Hematopoietic multipotent progenitor cell (in vitro differentiated cells): ENCODE results near the gene REM1. TPM values are rescaled to one million over a fixed set of nuclear protein-coding genes. Genes with fewer than 3 reads are reported as not detected.
"Not testable (repeated sequence)": the region's sequence is repeated elsewhere in the genome, so short reads cannot be mapped to it uniquely, and the experiment has no call there.

ENCODE experiments used
- DNase-seq, 3 donors: peaks; one replicate each; pipeline ENCODE4 v3.0.0-alpha.2; 2011 to 2015; ENCODE audit warnings: low read depth in 2 of 3, low spot score in 2 of 3
- total RNA-seq: library from RNA; depleted of rRNA; stranded (reverse); fragments of >200 nt; gene quantifications from one replicate; pipeline ENCODE4 v1.2.3, GENCODE V29; 2012

REM1 gene
- total RNA-seq, 1 donor: 0.27 TPM

DNA sequence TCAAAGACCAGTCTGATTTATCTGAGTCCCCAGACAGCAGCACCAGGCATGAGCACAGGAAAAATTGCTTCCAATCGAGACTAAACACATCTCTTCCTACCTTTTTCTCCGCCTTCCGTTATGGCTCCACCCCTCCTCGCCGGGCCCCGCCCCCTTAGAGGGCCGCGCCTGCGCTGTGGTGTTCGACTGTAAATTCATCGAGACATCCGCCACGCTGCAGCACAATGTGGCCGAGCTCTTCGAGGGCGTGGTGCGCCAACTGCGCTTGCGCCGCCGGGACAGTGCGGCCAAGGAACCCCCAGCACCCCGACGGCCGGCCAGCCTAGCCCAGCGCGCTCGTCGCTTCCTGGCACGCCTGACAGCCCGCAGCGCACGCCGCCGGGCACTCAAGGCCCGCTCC, 8.9 kb downstream of the REM1 start:
- peak in 1 of 3 donors; percentile 59 for DNase-seq

DNA sequence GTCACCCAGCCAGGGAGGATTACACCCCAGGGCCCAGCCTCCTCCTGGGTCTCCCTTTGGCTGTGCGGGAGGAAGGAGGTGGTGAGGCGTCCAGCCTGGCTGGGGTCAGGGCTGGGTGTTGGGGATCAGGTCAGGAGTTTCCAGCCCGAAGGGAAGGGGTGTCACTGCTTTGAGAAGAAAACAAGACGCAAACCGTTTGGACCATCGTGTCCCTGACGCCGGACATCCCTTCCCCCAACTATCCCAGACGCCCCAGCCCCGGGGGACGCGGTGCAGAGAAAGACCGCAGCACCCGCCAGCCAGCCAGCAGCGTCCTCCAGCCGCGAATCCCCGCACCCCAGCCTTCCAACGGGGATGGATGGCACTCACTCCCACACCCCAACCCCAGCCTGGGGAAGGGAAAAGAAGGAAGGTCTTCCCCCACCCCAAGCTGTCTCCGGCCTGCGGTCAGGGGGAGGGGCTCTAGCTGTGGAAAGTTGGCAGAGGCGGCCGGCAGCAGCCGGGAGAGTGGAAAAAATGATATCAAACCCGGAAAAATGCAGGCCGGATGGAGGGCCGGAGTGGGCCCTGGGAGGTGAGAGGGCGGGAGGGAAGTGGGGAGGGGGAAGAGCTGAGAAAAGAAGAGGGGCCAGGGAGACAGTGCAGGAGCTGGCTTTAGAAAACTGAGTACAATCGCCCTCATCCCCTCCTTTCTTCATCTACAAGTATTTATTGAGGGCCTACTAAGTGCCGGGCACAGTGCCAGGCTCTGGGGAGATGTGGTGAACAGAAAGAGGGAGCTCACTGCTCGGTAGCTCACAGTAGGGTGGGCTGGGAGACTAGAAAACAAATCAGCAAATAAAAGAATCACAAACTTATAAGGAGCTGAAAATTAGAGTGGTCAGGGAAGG, 10.6 kb downstream of the REM1 start:
- peak in 2 of 3 donors; percentile 28 to 52 for DNase-seq

DNA sequence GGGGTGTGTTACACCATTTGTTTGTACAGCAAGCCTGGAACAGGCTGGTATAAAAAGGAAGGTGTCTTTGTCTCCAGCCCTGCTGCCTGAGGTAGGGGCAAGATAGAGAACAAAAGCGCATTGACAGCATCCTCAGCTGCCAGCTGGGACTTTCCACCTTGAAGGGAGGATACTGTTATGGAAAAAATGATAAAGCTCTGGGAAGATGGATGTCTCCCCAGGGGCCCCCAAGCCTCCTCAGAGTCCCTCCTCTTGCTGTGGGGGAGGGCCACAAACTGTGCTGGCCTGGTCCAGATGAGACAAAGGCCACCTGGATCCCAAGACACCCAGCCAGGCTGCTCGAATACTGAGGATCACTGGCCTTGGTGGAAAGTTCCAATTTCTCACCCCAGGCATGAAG, 13.0 kb downstream of the REM1 start:
- DNase-seq: no peak

DNA sequence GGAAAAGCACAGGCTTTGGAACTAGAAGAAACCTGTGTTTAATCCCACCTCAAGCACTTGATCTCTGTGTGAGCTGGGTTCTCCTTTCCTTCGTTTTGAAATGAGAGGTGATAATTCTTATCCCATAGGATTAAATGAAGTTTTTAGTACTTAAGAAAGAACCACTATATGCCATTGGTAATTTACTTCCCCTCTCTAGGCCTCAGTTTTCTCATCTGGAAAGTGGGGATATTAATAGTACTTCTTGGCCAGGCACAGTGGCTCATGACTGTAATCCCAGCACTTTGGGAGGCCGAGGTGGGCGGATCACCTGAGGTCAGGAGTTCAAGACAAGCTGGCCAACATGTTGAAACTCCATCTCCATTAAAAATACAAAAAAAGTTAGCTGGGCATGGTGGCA, 14.1 kb downstream of the REM1 start:
- no peak for DNase-seq

DNA sequence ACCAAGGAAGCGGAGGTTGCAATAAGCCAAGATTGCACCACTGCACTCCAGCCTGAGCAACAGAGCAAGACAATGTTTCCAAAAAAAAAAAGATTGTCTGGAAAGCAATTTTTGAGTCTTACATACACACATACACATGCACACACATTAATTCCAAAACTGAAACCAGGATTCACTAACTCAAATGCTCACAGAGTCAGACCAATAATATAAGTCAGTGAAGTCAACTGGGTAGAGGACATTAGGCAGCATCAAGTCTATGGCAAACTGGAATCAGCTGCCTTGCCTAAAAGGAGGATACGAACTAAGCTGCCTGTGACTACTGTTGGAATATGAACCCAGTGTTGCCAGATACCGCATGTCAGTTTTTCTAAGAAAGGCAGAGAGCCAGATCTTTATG, 15.7 kb downstream of the REM1 start:
- no peak for DNase-seq

DNA sequence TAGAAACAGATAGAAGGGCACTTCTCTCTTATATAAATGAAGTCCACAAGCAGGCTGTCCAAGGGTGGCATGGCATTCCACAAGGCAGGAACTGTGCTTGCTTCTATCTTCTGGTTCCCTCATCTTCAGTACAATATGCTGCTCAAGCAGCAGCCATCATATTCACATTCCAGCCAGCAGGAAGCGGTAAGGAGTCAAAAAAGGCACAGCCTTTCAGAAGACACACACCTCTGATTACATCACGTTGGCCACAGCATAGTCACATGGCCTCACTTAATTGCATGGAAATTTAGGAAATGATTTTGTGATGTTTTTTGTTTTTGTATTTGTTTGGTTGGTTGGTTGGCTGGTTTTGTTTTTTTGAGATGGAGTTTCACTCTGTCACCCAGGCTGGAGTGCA, 19.0 kb downstream of the REM1 start:
- no peak for DNase-seq

DNA sequence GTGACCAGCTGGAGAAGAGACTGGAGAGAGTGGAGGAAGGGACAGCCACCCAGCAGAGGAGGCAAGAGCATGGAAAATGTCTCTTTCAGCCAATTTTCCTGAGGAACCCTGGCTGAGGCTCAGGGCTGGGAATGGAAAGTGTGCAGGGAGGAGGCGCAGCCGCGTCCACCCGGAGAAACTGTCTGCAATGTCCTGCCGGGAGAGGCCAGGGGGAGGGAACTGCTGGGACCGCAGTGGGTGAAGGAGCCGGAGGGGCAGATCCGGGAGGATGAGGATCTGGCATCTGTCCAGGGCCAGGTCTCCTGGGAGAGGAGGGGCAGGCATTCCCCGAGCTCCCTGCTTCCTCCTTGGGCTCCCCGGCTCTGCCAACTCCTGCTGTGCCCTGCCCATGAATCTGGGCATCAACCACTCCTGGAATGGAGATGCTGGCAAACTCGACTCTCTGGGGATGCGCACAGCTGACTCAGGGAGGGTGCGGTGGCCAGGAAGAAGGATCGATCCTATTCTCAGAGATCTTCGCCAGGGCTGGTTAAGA, 21.7 kb downstream of the REM1 start:
- DNase-seq: no peak

DNA sequence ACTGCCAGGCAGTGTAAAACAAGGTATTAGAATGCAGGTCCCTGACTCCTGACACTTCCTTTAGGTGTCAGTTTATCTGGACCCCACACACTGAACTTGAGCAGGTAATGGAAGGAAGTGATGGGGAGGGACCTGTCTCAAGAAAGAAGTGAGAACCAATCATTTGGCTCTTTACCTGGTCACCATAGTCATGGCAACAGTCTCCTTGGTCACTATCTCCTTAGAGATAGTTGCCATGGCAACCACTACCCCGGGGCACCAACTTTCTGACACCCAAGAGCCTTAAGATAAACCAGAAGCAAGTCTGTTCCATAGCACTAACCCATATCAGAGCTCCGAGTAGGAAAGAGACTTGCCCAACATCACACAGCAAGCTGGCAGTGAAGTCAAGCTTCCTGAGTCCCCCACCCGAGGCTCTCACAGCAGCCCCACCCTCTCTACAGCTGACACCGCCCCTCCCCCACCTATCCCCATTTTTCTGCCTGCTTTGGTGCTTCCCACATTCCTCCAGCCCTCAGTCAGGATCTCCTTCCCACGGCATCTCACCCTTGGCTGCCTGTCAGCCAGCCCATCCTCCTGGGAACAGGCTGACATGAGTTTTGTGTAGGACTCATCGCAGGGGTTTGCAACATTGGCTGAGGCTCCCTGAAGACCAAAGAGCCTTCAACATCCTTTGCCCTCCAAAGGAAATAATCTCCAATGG, 22.9 kb downstream of the REM1 start:
- DNase-seq: no peak

DNA sequence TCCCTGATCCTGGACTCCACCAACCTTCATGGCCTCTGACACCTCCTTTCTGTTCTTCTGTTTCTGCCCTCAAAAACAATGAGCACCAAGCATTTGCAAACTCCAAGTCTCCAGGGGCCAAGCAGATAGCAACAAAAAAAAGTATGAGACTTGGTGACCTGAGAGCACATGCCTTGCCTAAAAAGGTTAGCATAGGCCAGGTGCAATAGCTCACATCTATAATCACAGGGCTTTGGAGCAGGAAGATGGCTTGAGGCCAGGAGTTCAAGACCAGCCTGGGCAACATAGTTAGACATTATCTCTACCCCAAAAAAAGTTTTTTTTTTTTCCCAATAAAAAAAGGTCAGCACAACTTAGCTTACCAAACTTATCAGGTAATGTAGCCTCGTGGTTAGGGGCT, 25.4 kb downstream of the REM1 start:
- DNase-seq: no peak

DNA sequence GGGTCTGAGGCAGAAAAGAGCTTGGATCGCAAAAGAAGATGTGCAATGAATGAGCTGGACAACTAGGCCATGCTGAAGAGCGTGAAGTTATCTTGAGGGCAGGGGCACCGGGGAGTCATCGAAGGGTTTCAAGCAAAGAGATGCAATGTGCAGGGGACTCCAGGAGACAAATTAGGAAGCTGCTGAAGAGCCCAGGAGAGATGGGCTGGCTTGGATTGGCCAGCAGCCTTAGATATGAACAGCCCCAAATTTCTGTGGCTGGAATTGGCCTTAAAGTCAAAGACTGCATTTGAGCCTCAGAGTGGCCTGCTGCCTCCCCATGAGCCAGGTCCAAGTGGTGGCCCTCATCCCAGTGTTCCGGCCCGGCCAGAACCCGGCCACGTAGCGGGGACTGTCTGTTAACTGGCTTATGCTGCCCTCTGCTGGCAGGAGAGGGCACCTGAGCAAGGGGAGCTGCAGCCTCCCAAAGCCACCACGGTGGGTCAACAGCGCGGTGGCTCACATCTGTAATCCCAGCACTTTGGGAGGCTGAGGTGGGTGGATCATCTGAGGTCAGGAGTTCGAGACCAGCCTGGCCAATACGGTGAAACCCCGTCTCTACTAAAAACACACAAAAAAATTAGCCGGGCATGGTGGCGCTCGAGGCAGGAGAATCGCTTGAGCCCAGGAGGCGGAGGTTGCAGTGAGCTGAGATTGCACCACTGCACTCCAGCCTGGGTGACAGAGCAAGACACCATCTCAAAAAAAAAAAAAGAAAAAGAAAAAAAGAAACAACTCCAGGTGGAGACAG, 28.0 kb downstream of the REM1 start:
- peak; percentile 53 to 90 (median 75) for DNase-seq

DNA sequence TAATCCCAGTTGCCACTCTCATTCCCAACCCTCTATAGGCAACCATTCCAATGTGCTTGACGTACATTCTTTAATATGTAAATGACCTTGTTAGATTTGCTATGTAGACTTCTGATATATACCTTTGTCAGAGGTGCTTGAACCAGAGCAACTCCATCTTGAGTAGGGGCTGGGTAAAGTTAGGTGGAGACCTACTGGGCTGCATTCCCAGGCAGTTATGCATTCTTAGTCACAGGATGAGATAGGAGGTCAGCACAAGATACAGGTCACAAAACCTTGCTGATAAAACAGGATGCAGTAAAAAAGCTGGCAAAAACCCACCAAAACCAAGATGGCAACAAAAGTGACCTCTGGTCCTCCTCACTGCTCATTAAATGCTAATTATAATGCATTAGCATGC, 30.8 kb downstream of the REM1 start:
- DNase-seq: no peak

DNA sequence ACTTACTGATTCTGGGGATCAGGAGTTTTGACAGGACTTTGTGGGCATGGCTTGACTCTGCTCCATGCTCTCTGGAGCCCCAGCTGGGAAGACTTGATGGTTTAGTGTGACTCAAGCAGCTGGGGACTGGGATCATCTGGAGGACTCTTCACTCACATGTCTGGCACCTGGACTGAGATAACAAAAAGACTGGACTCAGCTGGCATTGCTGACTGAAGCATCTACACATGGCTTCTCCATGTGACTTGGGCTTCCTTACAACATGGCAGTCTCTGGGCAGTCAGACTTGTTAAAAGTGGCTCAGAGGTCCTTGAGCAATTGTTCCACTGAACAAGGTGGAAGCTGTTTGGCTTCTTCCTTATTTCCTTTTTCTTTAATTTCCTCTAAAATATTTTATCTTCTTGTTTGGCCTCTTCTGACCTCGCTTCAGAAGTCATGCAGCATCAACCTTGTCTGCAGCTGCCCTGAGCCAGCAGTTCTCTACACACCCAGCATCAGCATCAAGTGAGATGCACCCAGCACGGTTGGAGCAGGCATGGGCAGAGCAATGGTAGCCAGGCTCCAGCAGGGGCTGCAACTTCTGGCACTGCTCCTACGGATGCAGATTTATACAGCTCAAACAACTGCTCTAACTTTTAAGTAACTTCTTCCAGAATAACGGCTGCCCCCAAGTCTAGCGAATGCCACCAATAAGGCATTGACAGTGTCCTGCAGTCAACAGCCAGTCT, 33.6 kb downstream of the REM1 start:
- DNase-seq: no peak

DNA sequence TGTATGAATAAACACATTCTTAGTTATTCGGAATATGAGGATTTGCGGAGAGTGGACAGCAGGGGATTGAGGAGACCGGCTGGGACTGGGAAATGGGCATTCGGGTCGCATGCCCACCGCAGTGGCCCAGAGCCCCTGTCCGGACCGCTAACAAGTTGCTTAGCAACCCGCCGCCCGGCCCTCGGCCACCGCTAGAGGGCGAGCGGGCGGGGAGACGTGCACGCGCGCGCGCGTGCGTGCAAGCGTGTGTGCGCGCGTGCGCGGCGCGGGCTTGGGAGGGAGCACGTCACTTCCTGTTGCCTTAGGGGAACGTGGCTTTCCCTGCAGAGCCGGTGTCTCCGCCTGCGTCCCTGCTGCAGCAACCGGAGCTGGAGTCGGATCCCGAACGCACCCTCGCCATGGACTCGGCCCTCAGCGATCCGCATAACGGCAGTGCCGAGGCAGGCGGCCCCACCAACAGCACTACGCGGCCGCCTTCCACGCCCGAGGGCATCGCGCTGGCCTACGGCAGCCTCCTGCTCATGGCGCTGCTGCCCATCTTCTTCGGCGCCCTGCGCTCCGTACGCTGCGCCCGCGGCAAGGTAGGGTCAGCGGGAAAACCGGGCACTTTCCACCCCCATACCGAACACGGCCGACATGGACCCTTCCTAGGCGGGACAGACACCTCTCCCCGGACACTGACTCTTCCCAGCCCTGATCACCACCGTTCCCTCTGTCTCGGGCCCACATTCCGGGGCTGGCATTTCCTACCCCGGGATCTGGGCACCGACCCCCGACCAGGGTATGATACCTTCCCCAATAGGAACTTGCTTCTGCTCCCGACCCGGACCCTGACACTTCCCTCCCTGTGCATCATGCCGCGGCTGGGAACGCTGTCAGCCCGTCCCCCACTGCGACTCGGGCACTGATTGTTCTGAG, 39.3 kb downstream of the REM1 start, which contains the start of gene HM13:
Gene HM13, plus strand, starts transcription at position 289 of the 918 bp plus-strand sequence. Its CDS starts 110 bp downstream, at position 399.
- peak; percentile 91 to 94 (median 94) for DNase-seq

DNA sequence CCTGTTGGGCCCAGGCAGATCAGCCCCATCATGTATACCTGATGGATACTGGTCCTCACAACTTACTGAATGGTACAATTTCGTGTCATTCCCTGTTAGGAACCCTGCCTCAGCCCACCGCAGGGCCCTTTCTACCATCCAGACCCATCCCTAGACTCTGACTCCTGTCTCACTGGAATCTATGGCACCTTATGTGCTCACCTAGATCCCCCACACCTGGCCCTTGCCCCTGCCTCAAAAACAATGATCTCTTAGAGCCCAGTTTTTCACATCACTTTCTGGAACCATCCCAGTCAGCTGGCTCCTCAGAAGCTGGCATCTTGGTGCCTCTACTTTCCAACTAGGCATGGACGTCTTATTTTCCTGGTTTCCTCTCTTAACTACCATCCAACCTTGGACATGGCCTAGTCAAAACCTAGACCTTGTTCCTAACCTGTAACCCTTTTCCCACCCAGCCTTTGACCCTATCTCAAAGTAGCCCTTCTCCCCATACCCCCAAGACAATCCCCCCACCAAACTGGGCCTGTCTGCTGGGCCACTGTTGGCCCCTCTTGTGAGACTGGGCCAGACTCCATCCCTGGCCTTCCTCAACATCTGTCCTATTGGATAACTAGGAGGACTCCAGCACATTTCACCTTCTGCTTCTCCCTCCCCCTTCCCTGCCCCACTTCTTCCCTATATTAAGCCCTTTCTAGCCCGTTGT, 40.1 kb downstream of the REM1 start:
- DNase-seq: no peak

DNA sequence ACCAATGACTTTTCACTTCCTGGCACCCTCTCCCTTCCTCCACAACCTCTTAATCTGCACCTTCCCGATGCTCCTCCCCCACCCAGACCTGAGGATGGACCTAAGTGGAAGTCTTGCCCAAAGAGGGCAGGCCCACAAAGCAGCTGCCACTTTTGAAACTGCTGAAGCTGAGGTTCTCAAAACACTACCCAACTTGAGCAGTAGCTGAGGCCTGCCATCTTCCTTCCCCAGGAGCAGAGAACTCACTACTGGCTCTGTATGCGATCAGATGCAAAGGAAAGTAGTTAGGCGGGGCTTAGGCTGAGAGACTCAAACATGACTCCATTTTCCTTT, 40.7 kb downstream of the REM1 start:
- no peak for DNase-seq

DNA sequence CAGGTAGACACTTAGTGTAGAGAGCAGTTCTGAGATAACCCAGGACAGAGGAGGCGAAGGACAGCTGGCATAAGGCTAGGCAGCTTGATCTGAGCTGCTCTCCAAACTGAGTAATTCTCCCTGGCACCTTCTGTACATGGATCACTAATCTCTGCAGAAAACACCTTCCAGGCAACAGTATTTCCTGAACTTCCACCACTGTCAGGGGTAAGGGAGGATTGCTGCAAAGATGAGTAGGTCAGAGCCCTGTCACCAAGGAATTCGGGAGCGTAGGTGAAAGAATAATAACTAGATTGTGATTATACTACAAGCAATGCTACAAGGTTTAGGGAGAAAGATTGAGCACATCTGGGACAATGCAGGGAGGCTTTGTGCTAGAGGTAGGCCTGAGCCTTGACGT, 41.1 kb downstream of the REM1 start:
- no peak for DNase-seq

DNA sequence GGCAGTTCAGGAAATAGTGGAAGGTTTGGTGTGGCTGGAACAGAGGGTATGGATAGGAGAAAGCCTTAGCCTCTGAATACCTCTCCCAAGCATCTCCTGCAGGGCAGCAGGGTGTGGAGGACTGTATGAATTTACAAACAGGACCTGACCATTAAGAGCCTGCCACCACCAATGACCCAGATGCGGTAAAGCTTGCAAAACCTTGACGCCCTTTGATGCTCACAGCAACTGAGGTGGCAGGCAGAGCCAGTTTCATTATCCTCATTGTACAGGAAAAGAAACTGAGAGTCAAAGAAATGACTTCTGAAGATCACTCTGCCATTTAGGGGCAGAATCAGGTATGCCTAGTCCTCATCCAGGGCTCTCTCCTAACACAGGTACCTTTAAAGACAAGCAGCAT, 41.6 kb downstream of the REM1 start:
- DNase-seq: no peak

DNA sequence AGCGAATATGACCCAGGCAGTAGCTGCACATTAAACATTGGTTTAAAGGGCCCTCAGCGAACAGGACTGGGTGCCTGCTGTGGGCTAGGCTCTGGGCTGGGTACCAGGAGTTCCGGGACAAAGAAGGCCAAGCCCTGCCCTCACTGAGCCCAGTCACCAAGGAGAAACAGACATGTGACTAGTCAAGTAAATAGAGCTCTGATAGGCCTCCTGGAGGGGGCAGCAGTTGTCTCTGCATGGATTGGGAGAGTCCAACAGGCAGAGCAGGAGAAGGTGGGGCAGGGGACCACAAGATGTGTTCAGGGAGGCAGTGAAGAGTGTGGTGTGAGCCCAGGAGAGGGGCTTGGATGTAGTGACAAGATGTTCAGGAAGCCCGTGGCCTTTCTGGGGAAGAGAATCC, 42.3 kb downstream of the REM1 start:
- peak in 2 of 3 donors; percentile 24 for DNase-seq

DNA sequence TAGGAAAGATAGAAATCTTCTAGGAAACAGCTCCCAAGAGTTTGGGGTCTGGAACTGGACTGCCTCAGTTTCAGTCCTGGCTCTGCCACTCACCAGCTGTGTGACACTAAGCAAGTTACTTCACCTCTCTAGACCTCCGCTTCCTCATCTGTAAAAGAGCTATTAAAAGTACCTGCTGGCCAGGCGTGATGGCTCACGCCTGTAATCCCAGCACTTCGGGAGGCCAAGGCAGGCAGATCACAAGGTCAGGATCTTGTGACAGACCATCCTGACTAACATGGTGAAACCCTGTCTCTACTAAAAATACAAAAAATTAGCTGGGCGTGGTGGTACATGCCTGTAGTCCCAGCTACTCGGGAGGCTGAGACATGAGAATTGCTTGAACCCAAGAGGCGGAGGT, 46.2 kb downstream of the REM1 start:
- not testable (repeated sequence) for DNase-seq
